UCSD-AML1 (cell line): Measurements from ENCODE around the gene HOXB3.

Source experiments
- DNase-seq: peaks from one replicate; lab custom pipeline; 2025; ENCODE audit not compliant: unreplicated experiment; lab: John Stamatoyannopoulos, UW

The HOXB3 gene

DNA sequence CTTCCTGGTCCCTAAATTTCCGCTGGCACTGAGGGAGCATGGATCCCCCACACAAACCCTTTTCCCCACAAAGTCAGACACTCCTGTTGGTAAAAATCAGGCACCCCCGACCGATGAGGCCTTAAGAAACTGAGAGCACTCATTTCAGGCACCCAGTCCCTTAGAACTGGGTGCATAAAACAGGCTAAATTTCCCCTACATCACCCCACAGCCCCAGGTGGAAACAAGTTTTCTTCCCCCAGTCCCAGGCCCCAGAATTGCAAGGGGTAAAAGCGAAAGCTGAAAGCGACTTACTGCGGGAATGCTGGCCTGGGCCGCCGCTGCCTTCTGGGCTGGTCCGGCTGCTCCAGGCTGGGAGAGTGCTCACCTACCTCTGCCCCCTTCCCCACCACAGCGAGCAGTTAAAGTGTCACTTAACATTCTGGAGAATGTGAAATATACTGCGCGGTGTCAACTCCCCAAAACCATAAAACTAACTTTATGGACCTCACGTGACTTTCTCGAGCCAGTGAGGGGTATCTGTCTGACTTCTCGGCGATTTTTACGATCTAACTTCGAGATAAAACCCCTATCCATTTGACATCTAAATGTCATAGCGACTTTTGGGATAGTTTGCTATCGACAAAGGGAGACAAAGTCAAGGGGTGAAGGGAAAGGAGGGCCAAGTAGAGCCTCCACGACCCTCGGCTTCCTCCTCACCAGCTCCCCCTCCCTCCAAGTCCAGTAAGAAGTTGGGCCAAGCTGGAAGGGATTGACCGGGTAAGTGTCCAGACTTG is at the start of gene HOXB3:
HOXB3 (minus strand) TSS at position 411 of the 776 bp plus-strand sequence. CDS start 37,767 bp downstream, outside the sequence.
- no peak for DNase-seq

DNA sequence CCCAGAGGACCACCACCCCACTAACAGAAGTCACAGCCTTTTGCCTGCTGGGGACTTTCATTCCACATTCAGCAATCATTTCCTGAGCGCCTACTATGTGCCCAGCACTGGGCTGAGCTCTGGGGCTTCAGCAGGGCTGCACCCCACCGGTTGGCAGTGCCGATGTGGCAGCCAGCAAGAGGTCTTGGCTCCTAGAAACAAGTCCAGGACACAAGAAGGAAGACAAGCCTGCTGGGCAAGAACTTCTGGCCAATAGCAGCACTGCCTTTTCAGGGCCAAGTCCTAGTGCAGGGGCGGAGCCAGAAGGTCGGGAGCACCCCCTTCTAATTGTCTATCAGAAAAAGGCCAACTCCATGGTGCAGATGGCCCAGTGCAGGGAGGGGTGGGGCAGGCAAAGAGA is 49.1 kb upstream of the HOXB3 start:
- no peak for DNase-seq

DNA sequence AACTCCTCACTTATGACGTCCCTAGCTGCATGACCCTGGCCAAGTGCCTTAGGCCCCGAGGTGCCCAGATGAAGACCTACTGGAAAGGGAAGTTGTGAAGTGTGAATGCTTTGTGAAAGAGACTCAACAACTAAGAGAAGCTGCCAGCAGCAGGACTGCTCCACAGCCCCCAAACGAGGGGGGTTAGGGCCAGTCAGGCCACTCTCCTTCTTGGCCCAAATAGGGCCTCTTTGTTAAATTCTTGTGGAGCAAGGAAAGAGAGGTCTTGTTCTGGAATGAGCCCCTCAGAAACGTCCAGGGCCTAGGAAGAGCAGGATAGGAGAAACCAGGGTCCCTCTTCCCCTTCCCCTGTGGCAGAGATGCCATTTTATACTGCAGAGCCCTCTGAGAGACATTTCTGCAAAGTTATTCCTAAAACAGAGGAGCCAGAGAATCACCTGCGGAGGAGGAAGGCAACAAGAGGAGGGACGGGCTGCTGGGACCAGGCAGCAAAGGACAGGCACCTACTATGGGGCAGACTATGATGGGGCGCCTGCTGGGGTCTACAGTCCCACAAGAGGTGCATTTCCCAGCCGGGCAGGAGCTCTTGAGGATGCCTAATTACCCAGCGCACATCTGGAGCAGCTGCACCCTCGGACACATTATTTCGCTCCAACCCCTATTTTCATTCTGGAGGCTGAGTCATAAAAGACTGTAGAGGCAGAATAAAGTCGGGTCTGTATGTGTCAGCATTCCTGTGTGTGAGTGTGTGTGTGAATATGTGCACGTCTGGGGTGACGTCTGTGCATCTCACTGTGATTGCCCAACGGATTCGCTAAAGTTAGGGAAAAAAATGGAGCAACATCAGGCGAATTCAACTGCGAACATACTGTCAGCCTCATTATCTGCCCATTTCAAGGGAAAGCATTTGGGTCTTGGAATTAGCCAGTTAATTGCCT is 47.6 kb upstream of the HOXB3 start:
- DNase-seq, result no peak

DNA sequence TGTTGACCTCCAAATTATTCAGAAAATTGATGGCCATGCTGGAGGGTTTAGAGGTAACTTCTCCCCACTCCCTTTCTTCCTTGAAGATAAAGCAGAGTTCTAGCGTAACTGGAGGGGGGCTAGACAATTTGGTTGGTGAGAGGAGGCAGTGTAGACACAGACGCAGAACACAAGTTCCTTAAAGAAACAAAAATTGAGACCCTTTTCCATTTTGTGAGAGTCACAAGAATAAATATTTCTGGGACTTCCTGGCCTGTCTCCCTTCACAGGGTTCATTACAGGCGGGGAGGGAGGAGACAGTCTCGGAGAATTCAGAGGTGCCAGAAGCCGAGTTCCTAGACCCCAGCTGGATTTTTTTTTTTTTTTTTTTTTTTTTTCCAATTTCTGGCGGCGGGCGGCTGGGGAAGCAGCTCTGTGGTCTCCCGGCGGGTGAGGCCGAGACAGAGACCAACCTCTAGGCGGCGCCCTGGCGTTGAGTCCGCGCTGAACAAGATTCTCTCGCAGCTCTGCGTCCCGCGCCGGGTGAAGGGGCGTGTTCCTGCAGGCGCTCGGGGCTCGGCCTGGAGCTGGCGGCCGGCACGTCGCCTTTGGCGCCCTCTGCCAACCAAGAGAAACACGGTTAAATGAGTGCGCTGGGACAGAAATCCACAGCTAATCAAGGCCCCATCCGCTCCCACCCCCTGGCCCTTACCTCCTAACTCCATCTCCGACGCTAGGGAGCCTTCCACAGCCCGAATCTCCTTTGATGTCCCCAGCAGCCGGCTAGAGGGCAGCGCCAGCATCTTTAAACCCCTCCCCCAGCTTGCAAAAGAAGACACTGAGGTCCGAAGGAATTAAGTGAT is 46.4 kb upstream of the HOXB3 start:
- peak; percentile 87 for DNase-seq

DNA sequence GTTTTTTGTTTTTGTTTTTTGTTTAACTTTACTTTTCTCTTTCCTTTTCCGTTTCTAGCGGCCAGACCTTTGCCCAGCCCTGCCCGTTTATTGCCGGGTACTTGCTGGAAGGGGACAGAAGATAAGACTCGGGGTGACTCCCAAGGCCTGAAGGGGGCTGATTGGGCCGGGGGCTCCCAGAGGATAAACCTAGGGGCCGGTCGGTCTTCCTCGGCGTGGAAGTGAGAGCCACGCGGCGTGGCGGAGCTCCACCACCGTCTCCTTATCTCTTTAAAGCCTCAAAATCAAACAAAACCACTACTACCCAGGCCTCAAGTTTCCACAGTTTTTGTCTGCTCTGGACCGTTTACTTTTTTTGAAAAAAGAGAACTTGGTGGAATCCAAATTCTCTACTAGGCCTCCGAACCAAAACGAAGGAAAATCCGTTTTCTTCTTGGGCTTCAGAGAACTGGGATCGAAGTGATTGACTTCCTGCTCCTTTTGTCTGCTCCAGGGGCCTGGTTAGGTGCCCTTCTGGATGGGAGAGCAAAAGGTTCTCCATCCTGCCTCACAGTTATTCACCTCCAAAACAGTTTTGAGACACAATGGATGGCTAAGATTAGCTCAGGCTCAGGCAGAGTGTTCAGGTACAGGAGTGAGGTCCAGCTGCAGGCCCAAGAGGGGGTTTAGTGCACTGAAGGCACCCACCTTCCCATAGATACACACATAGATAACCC is 44.6 kb upstream of the HOXB3 start:
- DNase-seq, result no peak

DNA sequence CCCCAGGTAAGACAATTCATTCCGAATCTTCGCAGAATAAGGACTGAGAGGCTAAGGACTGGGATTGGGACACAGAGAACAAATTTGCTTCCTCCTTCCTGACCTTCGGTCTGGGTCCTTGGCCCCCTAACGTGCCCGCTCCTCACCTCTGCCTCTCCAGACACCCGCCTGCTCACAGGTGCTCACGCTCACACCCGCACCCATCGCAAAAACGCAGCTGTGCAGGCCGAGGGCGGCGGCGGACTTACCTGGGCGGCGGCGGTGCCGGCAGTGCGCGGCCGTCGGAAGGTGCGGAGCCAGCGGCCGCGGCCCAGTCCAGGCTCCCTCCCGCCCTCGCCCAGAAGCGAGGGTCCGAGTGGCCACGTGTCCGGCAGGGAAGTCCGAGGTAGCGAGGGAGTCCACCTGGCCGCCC is 43.2 kb upstream of the HOXB3 start:
- no peak for DNase-seq

DNA sequence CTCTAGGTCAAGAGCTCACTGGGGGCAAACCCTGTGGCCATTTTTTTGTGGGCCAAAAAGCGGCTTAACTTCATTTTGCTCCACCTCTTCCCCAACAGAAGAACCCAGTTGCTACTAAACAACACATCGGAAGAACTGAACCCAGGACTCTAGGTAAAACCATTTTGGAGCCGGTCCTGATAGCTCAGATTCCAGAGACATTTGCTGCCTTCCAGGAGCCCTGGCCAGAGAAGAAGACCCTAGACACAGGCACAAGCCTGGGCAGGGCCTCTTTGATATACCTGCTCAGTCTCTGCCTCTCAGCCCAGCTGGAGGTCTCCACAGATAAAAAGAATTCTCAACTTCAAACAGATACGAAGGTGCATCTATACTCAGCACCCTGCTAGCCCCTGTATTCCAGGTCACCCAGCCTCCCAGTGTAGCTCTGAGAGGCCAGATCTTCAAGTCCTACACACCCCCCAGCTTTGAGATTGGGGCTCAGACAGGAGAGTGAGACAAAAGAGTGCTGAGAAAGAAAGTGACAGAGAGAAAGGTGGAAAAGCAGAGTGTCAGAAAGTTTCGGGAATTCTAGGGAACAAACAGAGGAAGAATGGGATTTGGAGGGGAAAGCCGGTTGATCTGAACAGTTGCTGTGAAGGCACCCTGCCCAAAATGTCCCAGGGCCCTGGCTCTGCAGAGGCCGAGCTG is 42.7 kb upstream of the HOXB3 start:
- DNase-seq, result no peak

DNA sequence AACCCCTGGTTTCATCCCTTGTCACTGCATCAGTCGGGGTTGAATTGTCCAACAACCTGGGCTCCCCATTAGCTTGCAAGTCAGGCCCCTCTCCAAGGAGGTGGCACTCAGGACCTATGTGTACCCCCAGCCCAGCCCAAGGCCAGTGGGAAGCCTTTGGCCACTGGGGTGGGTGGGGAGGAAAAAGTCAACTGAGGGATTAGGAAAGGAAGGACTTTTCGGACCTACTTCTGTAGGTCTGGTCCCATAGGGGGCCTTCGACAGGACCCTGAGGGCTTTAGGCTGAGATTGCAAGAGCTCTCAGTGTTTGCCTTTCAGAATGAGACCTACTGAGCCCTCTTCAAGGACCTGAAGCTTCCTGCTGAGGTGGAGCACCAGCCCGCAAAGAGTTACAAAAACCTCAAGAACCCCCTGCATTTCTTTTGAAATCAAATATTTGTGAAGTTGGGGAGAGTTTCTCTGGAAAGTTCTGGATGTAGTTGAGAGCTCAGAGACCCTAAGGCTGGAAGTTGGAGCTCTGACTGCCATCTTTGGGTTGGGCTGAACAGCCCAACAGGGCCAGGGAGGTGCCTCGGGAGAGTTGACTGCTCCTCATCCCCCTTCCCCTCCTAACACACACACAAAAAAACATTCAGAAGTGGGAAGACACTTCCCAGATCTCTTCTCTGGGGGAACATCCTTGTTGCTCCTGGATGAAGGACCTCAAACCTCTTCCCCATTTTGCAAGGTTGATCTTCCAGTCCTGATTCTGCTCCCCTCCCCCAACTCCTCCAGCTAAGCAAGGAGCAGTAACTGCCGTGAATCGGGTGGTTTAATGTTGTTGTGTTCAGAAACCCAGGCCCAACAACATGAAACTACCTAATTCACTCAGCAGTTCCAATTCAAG is 41.9 kb upstream of the HOXB3 start:
- DNase-seq, result no peak

DNA sequence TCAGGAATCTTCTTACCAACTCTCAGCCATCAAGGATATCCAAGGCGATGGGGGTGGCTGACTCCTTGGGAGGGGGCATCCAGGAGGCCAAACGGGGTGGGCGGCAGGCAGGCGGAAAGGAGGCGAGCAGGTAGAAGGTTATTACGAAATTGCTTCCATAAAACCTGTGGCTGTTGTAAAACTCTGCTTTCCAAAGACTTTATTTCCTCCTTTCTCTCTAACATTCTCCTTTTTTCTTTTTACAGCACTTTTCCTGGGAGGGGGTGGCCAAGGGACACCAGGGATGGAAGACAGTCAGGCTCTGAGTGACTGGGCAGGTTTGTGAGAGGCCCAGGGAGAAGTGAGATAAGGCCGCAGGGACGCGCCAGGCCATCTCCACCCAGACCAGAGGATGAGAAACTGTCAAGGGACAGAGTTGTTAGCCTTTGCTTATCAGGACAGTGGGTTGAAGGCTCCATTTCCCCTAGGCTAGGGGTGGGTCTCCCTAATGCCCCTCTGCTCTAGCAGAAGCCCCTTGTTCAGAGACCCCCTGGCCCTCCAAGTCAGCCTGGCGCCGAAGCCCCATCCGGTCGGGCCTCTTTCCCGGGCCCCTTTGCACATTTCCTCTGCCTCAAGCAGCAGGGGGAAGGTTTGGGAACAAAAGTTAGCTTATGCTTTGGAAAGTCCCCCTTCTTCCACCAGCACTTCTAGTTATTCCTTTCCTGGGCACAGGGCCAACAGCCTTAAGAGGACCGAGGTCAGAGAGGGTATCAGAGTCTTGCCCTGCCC is 41.1 kb upstream of the HOXB3 start:
- DNase-seq, result no peak

DNA sequence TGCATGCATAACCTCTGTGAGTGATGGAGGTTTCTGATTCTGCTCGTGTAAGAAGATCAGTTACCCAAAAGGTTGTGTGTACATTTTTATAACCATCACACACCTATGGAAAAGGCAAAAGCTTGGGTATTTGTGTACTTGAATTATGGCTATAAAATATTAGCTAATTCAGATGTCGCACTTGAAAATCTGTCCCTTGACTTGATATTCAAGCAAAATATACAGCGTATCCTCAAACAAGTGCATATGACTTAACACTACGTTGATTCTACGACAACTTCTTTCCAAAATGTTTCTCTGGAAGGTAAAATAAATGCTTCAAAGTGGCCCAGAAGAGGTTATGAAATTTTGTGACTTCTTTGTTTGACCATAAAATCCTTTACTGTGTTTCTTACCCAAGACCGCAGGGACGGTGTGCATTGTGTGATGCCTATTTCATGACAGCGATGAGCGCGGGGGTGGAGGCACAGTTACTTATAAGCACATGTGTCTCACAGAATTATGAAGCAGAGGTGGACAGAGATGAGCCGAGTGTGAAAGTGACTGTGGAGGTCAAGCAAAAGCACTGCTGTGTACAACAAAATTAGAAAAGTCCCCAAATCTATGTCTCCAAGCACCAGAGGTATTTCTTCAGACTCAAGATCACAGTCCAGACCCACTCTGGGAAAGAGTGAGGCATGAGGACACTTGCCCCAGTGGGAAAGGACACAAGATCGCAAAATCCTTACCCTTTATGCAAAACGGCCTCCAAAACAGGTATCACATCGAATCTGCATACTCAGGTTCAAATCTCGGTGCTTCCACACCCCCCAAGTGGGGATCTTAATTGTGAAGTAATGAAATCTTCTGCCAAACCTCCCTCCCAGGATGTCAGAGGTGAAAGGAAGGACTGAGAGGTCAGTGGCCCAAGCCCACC is 40.2 kb upstream of the HOXB3 start:
- DNase-seq, result no peak

DNA sequence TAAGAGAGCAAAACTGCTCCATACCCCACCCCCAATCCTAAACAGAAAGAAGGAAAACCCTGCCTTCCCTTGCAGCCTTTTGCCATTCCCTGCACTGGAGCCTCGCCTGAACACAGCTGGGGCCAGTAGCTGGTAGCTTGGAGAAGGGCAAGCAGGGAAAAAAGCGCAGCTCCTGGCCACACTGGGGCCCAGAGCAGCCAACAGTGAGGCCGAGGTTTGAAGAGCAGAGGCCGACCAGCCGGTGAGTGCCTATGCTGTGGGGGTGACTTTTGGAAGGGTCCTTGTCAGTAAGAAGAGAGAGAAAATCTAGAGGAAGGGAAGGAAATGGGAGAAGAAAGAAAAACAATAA is 39.3 kb upstream of the HOXB3 start:
- no peak for DNase-seq

DNA sequence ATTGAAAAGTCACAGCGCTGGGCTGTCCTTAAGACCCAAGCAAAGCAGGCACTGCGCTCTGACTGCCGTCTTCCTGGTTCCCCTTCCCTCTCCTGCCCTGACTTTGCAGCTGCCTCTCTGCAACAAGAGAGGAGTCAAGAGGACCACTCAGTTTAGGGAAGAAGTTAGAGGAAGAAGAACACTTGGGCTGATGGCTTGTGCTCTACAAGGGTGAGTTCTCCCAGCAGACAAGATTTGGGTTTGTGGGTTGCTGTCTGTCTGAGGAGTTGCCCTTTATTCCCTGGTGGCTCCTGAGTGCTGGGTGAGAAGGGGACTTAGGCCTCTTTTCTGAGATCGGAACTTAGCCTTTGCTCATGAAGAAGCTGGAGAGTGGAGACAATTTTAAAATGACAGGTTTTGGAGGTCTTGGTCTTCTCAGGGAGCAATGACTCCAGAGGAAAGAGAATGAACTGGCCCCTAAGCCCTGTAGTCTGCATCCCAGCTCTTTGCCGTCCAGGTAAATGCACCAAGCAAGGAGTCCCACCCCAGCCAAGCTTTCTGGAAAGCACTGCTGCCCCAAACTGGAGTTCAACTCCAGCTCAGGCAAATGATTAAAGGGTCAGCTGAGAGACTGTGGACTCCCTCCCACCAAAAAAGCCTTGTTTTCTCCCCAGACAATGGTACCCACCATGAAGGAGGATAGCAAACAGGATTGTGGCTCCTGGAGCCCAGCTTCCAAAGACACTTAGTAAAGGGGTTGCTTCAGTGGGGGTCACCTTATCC is 38.8 kb upstream of the HOXB3 start:
- DNase-seq, result no peak

DNA sequence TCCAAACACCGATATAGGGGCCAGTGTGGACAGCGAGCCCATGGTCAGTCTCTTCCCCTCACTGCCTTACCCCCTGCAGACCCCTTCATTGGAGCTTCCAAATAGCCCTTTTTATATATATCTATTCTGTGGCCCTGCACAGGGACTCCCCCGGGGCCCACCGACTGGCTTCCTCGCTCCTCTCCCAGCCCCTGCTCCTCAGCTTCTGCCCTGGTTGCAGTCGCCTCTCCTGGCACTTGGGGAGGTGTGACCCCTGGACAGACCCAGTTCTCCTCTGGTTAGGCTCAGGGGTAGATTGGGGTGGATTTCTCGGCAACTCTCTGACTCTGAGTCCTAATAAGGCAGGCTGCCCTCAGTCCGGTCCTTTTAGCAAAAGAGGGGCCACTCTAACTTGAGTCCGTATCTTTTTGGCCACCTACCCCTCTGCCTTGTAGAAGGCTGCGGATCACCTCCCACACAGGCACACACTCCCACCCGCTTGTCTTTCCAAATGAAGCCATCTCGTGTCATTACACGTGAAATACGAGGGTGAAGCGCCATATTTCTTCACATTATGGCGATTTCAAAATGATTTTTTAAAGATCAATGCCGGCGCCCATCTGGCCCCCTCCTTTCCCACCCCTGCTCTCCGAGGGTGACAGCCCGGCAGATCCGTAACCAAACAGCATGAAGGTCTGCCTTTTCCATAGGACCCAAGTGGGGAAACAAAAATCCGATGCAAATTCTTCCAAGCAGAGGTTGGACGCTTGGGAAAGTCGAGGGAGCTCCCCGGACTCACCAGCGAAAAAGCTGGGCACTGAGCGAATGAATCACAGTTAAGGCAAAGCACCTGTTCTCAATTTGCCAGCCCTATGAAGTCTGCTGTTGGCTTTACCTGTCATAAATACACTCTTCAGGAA is 37.8 kb upstream of the HOXB3 start:
- no peak for DNase-seq

DNA sequence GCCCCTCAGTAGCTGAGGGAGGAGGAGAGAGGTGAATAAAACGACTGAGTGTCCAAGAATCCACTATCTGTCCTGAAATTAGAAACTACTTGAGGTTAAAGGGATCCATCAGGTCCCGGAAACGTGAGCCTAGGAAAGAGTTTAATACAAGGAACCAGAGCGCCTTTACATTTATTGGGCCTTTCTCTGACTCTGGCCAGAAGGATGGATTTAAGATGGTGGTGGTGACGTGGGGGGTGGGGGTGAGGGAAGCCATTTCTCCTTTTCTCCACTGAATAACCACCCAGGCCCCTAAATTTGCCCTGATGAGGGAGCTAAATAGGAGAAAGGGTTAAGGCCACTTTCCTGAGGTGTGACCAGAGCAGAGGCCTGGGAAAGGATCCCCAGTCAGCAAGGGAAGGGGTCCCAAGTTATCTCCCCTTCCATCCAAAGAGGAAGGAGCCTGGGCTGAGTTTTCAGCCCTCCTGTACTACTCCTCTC is 37.1 kb upstream of the HOXB3 start:
- no peak for DNase-seq
